Ascending aorta (tissue), 2 donors: Measurements from ENCODE around the gene NEMP1. TPM values are rescaled to one million over a fixed set of nuclear protein-coding genes. Genes with fewer than 3 reads are reported as not detected.

ENCODE experiments used
- DNase-seq, 2 donors: peaks; one replicate each; pipeline ENCODE4 v3.0.0-alpha.2; 2019; ENCODE audit warnings: low spot score in 2 of 2
- H3K27ac ChIP-seq, 2 donors: fragments of 200-600 bp; sonication (generic); one replicate each; pipeline ENCODE4 v1.5.1; 2016 to 2017; ENCODE audit warnings: mild to moderate bottlenecking in 1 of 2
- H3K27me3 ChIP-seq: fragments of 200-600 bp; sonication (generic); one replicate; pipeline ENCODE4 v1.5.1; 2017
- H3K36me3 ChIP-seq, 2 donors: fragments of 200-600 bp; sonication (generic); one replicate each; pipeline ENCODE4 v1.5.1; 2016
- H3K4me1 ChIP-seq, 2 donors: fragments of 200-600 bp; sonication (generic); one replicate each; pipeline ENCODE4 v1.5.1; 2016 to 2017; ENCODE audit warnings: mild to moderate bottlenecking in 1 of 2
- H3K4me3 ChIP-seq, 2 donors: fragments of 200-600 bp; sonication (generic); one replicate each; pipeline ENCODE4 v1.5.1; 2016 to 2017; ENCODE audit warnings: mild to moderate bottlenecking in 1 of 2
- H3K9me3 ChIP-seq, 2 donors: fragments of 200-600 bp; sonication (generic); one replicate each; pipeline ENCODE4 v1.5.1; 2016
- intact Hi-C: fragments of 100-400 bp; cut with DNase I; formaldehyde crosslinking; loops from one replicate; pipeline ENCODE4 v1.15.1; 2023
- total RNA-seq: library from RNA; depleted of rRNA; stranded (reverse); fragments of >200 nt; gene quantifications from one replicate; pipeline ENCODE4 v1.1.0, GENCODE V29; 2016
- TF ChIP-seq, protein P1 (sequence below), 3 experiments: fragments of 200-600 bp in 2 of 3; fragments of 450-650 bp in 1 of 3; sonication (generic) in 2 of 3; IDR thresholded peaks; one replicate each; pipeline ENCODE4 v1.5.1; 2016 to 2019; ENCODE audit warnings: antibody characterized with exemption in 3 of 3, mild to moderate bottlenecking in 1 of 3, moderate library complexity in 1 of 3

Gene NEMP1
- total RNA-seq, 1 donor from 2014 or later, result 7.7 TPM

DNA sequence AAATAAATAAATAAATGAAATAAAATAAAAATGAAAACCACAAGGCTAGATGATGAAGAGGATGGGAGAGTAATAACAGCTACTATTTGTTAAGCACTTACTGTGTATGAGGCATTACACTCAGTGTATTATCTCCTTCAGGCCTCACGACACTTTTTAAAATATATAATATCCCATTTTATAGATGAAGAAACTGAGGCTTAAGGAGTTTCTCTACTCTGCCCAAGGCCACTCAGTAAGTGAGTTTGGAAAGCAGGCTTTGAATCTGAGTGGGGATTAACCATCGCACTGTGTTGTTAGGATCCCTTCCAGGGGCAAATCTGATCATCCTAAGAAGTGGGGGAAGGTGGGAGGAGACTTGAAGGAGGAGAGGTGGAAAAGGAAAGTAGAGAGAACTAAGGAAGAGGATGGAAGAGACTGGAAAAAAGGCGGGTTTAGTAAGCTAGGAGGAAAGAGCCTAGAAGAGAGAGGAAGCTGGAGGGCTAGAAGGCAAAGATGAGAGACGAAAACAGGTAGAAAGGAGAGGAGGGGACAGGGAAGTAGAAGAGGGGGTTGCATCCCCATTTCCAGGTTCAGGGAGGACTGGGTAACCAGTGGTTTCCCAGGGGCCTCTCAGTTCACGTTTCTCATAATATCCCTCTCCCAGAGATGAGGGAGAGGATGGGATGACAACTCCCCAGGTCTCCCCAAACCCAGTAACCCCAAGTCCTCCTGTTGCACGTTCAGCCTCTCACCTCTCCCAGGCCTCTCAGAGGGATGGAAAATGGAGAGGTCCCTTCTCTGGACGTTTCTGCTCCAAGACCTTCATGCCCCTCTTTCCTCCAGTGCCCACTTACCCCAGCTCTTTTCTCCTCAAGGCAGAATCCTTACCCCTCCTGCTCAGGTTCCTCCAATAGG, 30.9 kb upstream of the NEMP1 start:
- H3K4me1 ChIP-seq, result peaks cover 4 to 17% of the 10 kb centered on the region in 2 donors
- no peaks in the 10 kb centered on the region for H3K27me3 ChIP-seq
- TF ChIP-seq, protein P1, sequence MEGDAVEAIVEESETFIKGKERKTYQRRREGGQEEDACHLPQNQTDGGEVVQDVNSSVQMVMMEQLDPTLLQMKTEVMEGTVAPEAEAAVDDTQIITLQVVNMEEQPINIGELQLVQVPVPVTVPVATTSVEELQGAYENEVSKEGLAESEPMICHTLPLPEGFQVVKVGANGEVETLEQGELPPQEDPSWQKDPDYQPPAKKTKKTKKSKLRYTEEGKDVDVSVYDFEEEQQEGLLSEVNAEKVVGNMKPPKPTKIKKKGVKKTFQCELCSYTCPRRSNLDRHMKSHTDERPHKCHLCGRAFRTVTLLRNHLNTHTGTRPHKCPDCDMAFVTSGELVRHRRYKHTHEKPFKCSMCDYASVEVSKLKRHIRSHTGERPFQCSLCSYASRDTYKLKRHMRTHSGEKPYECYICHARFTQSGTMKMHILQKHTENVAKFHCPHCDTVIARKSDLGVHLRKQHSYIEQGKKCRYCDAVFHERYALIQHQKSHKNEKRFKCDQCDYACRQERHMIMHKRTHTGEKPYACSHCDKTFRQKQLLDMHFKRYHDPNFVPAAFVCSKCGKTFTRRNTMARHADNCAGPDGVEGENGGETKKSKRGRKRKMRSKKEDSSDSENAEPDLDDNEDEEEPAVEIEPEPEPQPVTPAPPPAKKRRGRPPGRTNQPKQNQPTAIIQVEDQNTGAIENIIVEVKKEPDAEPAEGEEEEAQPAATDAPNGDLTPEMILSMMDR (IDR thresholded peaks at IDR 0.05), result no peak
- no peaks in the 10 kb centered on the region for H3K9me3 ChIP-seq
- intact Hi-C loops, result loop anchor here (1.0 to 2.0 kb wide), 2 partner anchors 17 to 20 kb away; partner anchors contain the start of gene NAB2
- H3K27ac ChIP-seq, result peak overlapping the region; percentile 96 to 98
- peak overlapping the region; percentile 76 to 90 for H3K4me3 ChIP-seq
- DNase-seq, result no peak
- peaks cover 38 to 39% of the 10 kb centered on the region in 2 donors for H3K36me3 ChIP-seq

DNA sequence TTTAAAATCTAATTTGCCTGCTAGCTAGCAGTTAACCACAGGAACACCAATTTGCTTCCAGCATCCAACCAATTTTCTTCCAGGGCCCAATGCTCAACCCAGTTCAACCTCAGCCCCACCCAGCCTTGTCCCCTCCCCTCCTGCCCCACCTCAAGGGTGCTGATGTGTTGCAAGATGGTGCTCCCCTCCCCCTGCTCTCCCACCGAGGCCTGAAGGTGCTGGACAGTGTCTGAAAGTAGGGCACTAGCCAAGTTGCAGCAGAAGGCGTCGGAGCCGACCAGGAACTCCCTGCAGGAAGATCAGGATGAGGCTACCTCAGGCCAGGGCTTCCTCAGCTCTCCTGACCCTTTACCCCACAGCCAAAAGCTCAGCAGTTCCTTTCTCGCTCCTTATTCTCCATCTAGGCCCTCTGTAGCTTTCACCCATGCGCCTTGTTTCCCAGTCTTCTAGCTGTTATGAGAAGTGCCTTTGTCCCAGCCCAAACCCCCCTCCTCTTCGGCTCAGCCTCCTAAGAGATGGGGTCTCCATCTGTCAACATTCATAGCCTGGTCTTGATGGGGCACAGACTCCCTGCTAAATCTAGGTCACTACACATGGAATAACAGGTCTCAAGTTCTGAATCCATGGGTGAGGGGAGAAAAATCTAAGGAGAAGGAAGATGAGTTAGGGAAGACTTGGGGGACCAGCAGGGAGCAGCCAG, 29.0 kb upstream of the NEMP1 start:
- Histone ChIP-seq H3K27ac (no peak overlapping the region), H3K4me1 (peaks cover 4 to 15% of the 10 kb centered on the region in 2 donors), H3K27me3 (no peaks in the 10 kb centered on the region), H3K4me3 (no peak overlapping the region), H3K9me3 (no peaks in the 10 kb centered on the region), H3K36me3 (peaks cover 51 to 53% of the 10 kb centered on the region in 2 donors)
- intact Hi-C loops, result no loop called here
- TF ChIP-seq, protein P1 (IDR thresholded peaks at IDR 0.05), result no peak
- DNase-seq, result peak in 1 of 2 donors; percentile 49

DNA sequence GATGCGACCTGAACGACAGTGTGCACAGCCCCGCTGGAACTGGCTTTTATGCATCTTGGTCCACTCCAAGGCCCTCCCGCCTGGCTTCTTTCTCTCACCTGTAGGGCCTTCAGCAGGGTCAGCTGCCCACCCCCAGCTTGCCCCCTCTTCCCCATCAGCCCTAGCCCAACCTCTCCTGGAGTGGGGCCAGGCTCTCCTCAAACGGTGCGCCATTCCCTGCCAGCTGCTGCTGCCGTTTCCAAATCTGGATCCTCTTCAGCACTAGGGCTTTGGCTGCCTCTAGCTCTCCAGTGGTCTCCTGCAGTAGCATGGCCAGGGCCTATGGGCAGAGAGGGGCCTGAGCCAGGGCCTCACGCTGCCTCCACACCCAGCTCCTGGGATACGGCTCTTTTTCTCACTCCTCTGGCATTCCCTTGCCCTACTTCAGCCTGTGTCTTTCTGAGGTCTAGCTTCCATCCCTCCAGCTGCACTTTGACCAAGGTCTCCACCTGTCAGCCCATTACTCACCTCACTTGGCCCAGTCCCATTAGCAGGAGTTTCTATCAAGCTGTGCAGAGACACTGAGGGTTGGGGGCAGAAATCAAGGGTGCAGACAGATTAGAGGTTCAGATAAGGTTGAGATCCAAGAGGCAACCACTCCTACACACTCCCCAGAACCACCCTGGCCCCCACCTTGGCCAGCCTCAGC, 27.6 kb upstream of the NEMP1 start:
- peaks cover 51 to 67% of the 10 kb centered on the region in 2 donors for H3K36me3 ChIP-seq
- H3K27me3 ChIP-seq, result no peaks in the 10 kb centered on the region
- no peaks in the 10 kb centered on the region for H3K9me3 ChIP-seq
- H3K27ac ChIP-seq, result peak overlapping the region in 1 of 2 donors; percentile 29
- intact Hi-C loops, result no loop called here
- no peak overlapping the region for H3K4me3 ChIP-seq
- peaks cover 4 to 12% of the 10 kb centered on the region in 2 donors for H3K4me1 ChIP-seq
- DNase-seq, result peak in 1 of 2 donors; percentile 50
- TF ChIP-seq, protein P1 (IDR thresholded peaks at IDR 0.05), result no peak

DNA sequence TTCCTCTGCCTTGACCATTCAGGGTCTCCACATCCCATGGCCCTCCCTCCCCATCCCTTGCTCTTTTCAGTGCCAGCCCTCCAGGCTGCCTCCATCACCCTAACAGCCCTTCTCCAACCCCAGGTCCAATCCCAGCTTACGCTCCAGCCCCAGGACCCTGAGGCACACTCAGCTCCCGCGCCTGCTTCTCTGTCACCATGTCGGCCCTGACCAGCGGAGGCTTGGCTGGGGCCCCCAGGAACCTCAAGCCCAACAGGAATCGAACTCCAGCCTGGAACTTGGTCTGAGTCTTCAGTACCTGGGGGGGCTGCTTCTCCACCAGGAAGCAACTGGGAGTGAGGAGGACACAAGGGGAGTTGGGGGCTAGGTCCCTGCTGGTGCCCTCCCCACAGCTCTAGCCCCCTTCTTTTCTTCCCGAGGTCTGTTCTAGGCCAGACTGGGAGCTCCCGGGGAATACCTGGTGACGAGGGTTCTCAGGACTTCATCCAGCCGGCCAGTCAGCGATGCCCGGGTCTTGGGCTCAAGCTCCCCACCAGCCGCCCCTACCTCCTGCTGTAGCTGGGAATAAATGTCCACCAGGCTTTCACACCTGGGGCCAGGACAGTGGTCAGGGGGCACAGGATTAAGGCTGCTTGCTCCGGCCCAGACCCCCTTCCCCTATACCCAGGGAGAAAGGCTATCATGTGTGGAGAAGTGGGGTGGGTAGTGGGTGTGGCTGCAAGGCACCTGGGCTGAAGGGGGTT, 26.6 kb upstream of the NEMP1 start:
- peaks cover 4 to 12% of the 10 kb centered on the region in 2 donors for H3K4me1 ChIP-seq
- H3K36me3 ChIP-seq, result peaks cover 54 to 75% of the 10 kb centered on the region in 2 donors
- DNase-seq, result peak in 1 of 2 donors; percentile 59
- no peaks in the 10 kb centered on the region for H3K9me3 ChIP-seq
- intact Hi-C loops, result no loop called here
- H3K27me3 ChIP-seq, result no peaks in the 10 kb centered on the region
- H3K4me3 ChIP-seq, result no peak overlapping the region
- H3K27ac ChIP-seq, result no peak overlapping the region
- TF ChIP-seq, protein P1 (IDR thresholded peaks at IDR 0.05), result no peak
